Effector memory CD4-positive, alpha-beta T cell (primary cell): ENCODE data around the gene NTSR2.

Experiments used
- DNase-seq, 3 donors: peaks; one replicate each; pipeline ENCODE4 v3.0.0-alpha.2; 2020
- H3K27ac ChIP-seq: 2 replicates; pipeline ENCODE4 v1.7.0; 2013; ENCODE audit warnings: mild to moderate bottlenecking, low read length, moderate library complexity; ENCODE audit not compliant: insufficient read depth, poor library complexity, severe bottlenecking
- H3K27me3 ChIP-seq: replicated peaks from 2 replicates; pipeline ENCODE4 v1.7.0; 2013; ENCODE audit warnings: mild to moderate bottlenecking, low read length; ENCODE audit not compliant: insufficient read depth, control insufficient read depth, poor library complexity, severe bottlenecking
- H3K36me3 ChIP-seq: 2 replicates; pipeline ENCODE4 v1.7.0; 2013; ENCODE audit warnings: mild to moderate bottlenecking, low read length, moderate library complexity; ENCODE audit not compliant: control insufficient read depth, insufficient read depth
- H3K4me1 ChIP-seq: 2 replicates; pipeline ENCODE4 v1.7.0; 2013; ENCODE audit warnings: low read length, mild to moderate bottlenecking; ENCODE audit not compliant: control insufficient read depth, insufficient read depth, poor library complexity, severe bottlenecking
- H3K4me3 ChIP-seq: 2 replicates; pipeline ENCODE4 v1.7.0; 2013; ENCODE audit warnings: low read length, low read depth, mild to moderate bottlenecking; ENCODE audit not compliant: insufficient read depth, poor library complexity, severe bottlenecking
- H3K9me3 ChIP-seq: 2 replicates; pipeline ENCODE4 v1.7.0; 2013; ENCODE audit warnings: mild to moderate bottlenecking, low read length, moderate library complexity; ENCODE audit not compliant: control insufficient read depth

The NTSR2 gene

DNA sequence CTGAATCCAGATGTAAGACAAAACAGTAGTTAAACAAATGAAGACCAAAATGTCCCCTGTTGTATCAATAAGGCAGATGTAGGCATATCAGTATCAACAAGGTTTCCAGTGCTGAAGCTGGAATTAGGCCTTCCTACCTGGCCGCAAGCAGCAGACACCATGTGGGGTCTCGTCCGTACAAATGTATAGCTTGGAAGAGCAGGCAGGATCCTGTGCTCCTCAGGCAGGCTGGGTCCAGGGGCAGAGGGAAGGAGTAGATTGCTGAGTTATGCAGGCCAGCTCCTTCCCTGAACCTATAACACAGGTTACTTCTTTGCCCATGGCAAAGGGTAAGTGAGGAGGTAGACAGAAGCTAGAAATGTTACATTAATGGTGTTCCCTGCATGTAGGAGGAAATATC is 23.5 kb downstream of the NTSR2 start:
- Histone ChIP-seq H3K4me1 (no peaks in the 10 kb centered on the region), H3K4me3 (no peak overlapping the region), H3K36me3 (no peaks in the 10 kb centered on the region), H3K27me3 (no peaks in the 10 kb centered on the region), H3K9me3 (no peaks in the 10 kb centered on the region), H3K27ac (no peak overlapping the region)
- no peak for DNase-seq

GRCh38 chr2:11644293-11644692 is 25.7 kb downstream of the NTSR2 start:
- no peak overlapping the region for H3K4me3 ChIP-seq
- no peak for DNase-seq
- H3K4me1 ChIP-seq, result no peaks in the 10 kb centered on the region
- no peaks in the 10 kb centered on the region for H3K9me3 ChIP-seq
- no peak overlapping the region for H3K27ac ChIP-seq
- H3K36me3 ChIP-seq, result no peaks in the 10 kb centered on the region
- H3K27me3 ChIP-seq, result no peaks in the 10 kb centered on the region

GRCh38 chr2:11642972-11643371 is 27.0 kb downstream of the NTSR2 start:
- no peaks in the 10 kb centered on the region for H3K36me3 ChIP-seq
- no peaks in the 10 kb centered on the region for H3K4me1 ChIP-seq
- no peak overlapping the region for H3K27ac ChIP-seq
- no peaks in the 10 kb centered on the region for H3K27me3 ChIP-seq
- DNase-seq, result no peak
- H3K9me3 ChIP-seq, result no peaks in the 10 kb centered on the region
- H3K4me3 ChIP-seq, result no peak overlapping the region

DNA sequence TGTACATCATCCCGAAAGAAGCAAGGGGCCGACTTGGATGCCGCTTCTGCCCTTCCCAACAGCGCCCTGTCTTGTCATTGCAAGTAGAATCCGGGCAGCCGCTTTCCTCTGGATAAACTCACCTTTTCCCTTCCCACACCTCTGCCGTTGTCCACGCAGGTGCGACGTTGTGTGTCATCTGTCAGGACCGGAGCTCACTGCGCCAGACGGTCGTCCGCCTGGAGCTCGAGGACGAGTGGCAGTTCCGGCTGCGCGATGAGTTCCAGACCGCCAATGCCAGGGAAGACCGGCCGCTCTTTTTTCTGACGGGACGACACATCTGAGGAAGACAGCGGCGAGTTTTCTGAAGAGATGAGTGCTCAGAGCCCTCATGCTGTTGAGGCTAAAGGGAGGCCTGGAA is 29.9 kb downstream of the NTSR2 start:
- Histone ChIP-seq H3K36me3 (no peaks in the 10 kb centered on the region), H3K27me3 (no peaks in the 10 kb centered on the region)

GRCh38 chr2:11639503-11639902 is 30.5 kb downstream of the NTSR2 start:
- DNase-seq, result no peak
- Histone ChIP-seq H3K9me3 (no peaks in the 10 kb centered on the region), H3K27ac (no peak overlapping the region), H3K4me3 (no peak overlapping the region), H3K36me3 (no peaks in the 10 kb centered on the region), H3K27me3 (no peaks in the 10 kb centered on the region), H3K4me1 (no peaks in the 10 kb centered on the region)

More for the DNA sequence above, 29.9 kb downstream of the NTSR2 start:
- H3K4me3 ChIP-seq, result no peak overlapping the region
- H3K9me3 ChIP-seq, result no peaks in the 10 kb centered on the region
- H3K27ac ChIP-seq, result no peak overlapping the region
- H3K4me1 ChIP-seq, result no peaks in the 10 kb centered on the region
- DNase-seq, result no peak

- H3K27me3 ChIP-seq, result no peaks in the 10 kb centered on the region
- no peak overlapping the region for H3K27ac ChIP-seq
- no peak for DNase-seq
- H3K9me3 ChIP-seq, result no peaks in the 10 kb centered on the region
- no peaks in the 10 kb centered on the region for H3K4me1 ChIP-seq
- no peak overlapping the region for H3K4me3 ChIP-seq
- no peaks in the 10 kb centered on the region for H3K36me3 ChIP-seq
Observed at GRCh38 chr2:11637546-11637945, 32.4 kb downstream of the NTSR2 start.

- Histone ChIP-seq H3K4me3 (no peak overlapping the region), H3K4me1 (no peaks in the 10 kb centered on the region), H3K27me3 (no peaks in the 10 kb centered on the region), H3K9me3 (no peaks in the 10 kb centered on the region), H3K27ac (no peak overlapping the region), H3K36me3 (no peaks in the 10 kb centered on the region)
- no peak for DNase-seq
Observed at GRCh38 chr2:11636593-11637295, 33.3 kb downstream of the NTSR2 start.

GRCh38 chr2:11635141-11635540 is 34.9 kb downstream of the NTSR2 start:
- Histone ChIP-seq H3K27ac (no peak overlapping the region), H3K9me3 (no peaks in the 10 kb centered on the region), H3K4me3 (no peak overlapping the region), H3K4me1 (no peaks in the 10 kb centered on the region), H3K27me3 (no peaks in the 10 kb centered on the region), H3K36me3 (no peaks in the 10 kb centered on the region)
- no peak for DNase-seq

DNA sequence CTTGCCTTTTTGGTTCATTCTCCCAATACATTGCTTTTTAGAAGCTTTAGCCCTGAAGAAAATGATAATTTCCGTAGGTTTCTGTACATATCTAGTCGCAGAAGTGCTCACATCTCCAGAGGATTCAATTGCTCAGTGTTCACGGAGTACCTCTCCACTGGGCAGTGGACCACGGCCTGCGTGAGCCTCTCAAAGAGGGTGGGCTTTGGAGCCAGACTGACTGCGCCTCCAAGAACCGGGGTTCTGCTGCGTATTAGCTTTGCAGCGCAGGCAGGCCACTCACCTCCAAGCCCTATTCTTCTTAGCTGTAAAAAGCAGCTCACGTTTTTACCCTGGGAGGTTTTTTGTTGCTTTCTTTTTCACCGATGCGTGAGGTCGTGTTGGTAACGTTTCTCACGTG is 35.4 kb downstream of the NTSR2 start:
- Histone ChIP-seq H3K4me1 (no peaks in the 10 kb centered on the region), H3K36me3 (no peaks in the 10 kb centered on the region), H3K4me3 (no peak overlapping the region), H3K27me3 (no peaks in the 10 kb centered on the region), H3K27ac (no peak overlapping the region), H3K9me3 (no peaks in the 10 kb centered on the region)
- DNase-seq, result no peak

GRCh38 chr2:11633923-11634478 is 36.0 kb downstream of the NTSR2 start:
- DNase-seq, result no peak
- H3K4me1 ChIP-seq, result no peaks in the 10 kb centered on the region
- H3K27ac ChIP-seq, result no peak overlapping the region
- H3K27me3 ChIP-seq, result no peaks in the 10 kb centered on the region
- no peaks in the 10 kb centered on the region for H3K36me3 ChIP-seq
- H3K9me3 ChIP-seq, result no peaks in the 10 kb centered on the region
- H3K4me3 ChIP-seq, result no peak overlapping the region
